PC-3 (cell line): Measurements from ENCODE around the gene SERPINA4. TPM values are rescaled to one million over a fixed set of nuclear protein-coding genes. Genes with fewer than 3 reads are reported as not detected.

Experiments
- ATAC-seq: fragments of 200-7000 bp; cut with Tn5 transposase; 2 replicates; pipeline ENCODE4 v1.9.1; 2020; ENCODE audit warnings: mild to moderate bottlenecking, moderate library complexity
- BruUV-seq: library from RNA; stranded (reverse); fragments of 400-500 nt; replicated peaks from 2 replicates; lab custom pipeline; 2021; lab: Mats Ljungman, UMichigan
- CTCF ChIA-PET: fragments of 300-600 bp; sonication (Branson Sonifier 250); formaldehyde crosslinking; loops from one replicate; lab custom pipeline; 2022; ENCODE audit warnings: antibody characterized with exemption; lab: Charles Lee
- POLR2A ChIA-PET: fragments of 300-600 bp; sonication (Branson Sonifier 250); formaldehyde crosslinking; loops from one replicate; lab custom pipeline; 2022; ENCODE audit warnings: antibody characterized with exemption; ENCODE audit not compliant: unreplicated experiment; lab: Charles Lee
- DNase-seq: peaks from one replicate; pipeline ENCODE4 v3.0.0-alpha.2; 2015
- H2AFZ ChIP-seq: fragments of 300-600 bp; sonication (generic); 2 replicates; pipeline ENCODE4 v1.6.0; 2016; ENCODE audit warnings: antibody characterized with exemption, low read length
- H3F3A ChIP-seq: fragments of 300-600 bp; sonication (generic); one replicate; pipeline ENCODE4 v1.6.0; 2017; ENCODE audit warnings: antibody characterized with exemption, low read length, control low read depth, mild to moderate bottlenecking; ENCODE audit not compliant: unreplicated experiment
- H3K27ac ChIP-seq: fragments of 300-600 bp; sonication (generic); 2 replicates; pipeline ENCODE4 v1.5.1; 2016; ENCODE audit warnings: mild to moderate bottlenecking, low read length
- H3K27me3 ChIP-seq: fragments of 300-600 bp; sonication (generic); 2 replicates; pipeline ENCODE4 v1.6.1; 2016; ENCODE audit warnings: low read length, mixed read lengths
- H3K36me3 ChIP-seq: fragments of 300-600 bp; sonication (generic); 2 replicates; pipeline ENCODE4 v1.6.1; 2016; ENCODE audit warnings: low read depth, mixed run types, low read length, mixed read lengths
- H3K4me1 ChIP-seq: fragments of 300-600 bp; sonication (generic); 2 replicates; pipeline ENCODE4 v1.5.1; 2016; ENCODE audit warnings: low read length; ENCODE audit not compliant: insufficient read depth
- H3K4me2 ChIP-seq: fragments of 300-600 bp; sonication (generic); 2 replicates; pipeline ENCODE4 v1.6.0; 2016; ENCODE audit warnings: low read length
- H3K4me3 ChIP-seq: fragments of 300-600 bp; sonication (generic); 2 replicates; pipeline ENCODE4 v1.5.1; 2016; ENCODE audit warnings: mild to moderate bottlenecking, low read length, mixed read lengths
- H3K79me2 ChIP-seq: fragments of 300-600 bp; sonication (generic); 2 replicates; pipeline ENCODE4 v1.6.1; 2017; ENCODE audit warnings: low read length, mixed read lengths
- H3K9ac ChIP-seq: fragments of 300-600 bp; sonication (generic); 2 replicates; pipeline ENCODE4 v1.6.0; 2016; ENCODE audit warnings: mild to moderate bottlenecking, low read length
- H3K9me2 ChIP-seq: fragments of 300-600 bp; sonication (generic); replicated peaks from 2 replicates; pipeline ENCODE4 v1.6.1; 2016; ENCODE audit warnings: mixed run types, low read length, mixed read lengths
- H3K9me3 ChIP-seq: fragments of 300-600 bp; sonication (generic); 2 replicates; pipeline ENCODE4 v1.6.1; 2016; ENCODE audit warnings: low read length, mixed read lengths
- H4K20me1 ChIP-seq: fragments of 300-600 bp; sonication (generic); 2 replicates; pipeline ENCODE4 v1.6.1; 2016; ENCODE audit warnings: low read length, mixed read lengths
- EZH2 ChIP-seq: fragments of 300-600 bp; sonication (generic); IDR thresholded peaks from one replicate; pipeline ENCODE4 v1.6.1; 2017; ENCODE audit warnings: antibody characterized with exemption, mild to moderate bottlenecking, low read length; ENCODE audit not compliant: unreplicated experiment
- EZH2phosphoT487 ChIP-seq: fragments of 300-600 bp; sonication (generic); IDR thresholded peaks from 2 replicates; pipeline ENCODE4 v1.6.1; 2018; ENCODE audit warnings: mild to moderate bottlenecking, antibody characterized with exemption, low read length, borderline replicate concordance
- intact Hi-C: fragments of 100-400 bp; cut with micrococcal nuclease; formaldehyde crosslinking; loops from 2 replicates; pipeline ENCODE4 v1.9.0; 2023
- total RNA-seq: library from RNA; depleted of rRNA; stranded (reverse); fragments of >200 nt; gene quantifications from 2 replicates; pipeline ENCODE4 v1.2.3, GENCODE V29; 2014
- TF ChIP-seq, protein P1 (sequence below): fragments of 300-600 bp; sonication (generic); conservative IDR thresholded peaks from 2 replicates; pipeline ENCODE4 v1.5.1; 2017; ENCODE audit warnings: antibody characterized with exemption, low read depth, mild to moderate bottlenecking, low read length

SERPINA4 gene
- total RNA-seq, 1 experiment from 2014 or later = not detected

DNA sequence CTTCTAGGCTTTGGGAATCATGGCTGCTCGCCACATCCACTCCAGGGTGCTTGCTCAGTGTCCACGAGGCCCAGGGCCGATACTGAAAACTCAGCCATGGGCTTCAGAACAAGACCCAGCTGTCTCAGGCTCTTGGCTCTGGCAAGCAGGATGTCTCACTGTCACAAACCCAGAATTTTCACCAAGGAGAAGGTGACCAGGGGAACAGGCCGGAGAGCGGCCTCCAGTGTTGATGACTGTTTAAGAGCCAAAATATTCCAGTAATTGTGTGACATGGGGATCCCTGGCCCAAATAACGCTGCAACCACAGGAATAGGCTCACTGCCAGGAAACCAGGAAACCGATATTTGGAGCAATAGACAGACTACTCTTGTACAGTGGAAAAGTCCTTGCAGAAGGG, 10.2 kb downstream of the SERPINA4 start:
- H3K4me3 ChIP-seq = no peak overlapping the region
- no peaks in the 10 kb centered on the region for H3K9me3 ChIP-seq
- H3K27ac ChIP-seq = no peak overlapping the region
- intact Hi-C loops = no loop called here
- no peaks in the 10 kb centered on the region for H3K27me3 ChIP-seq
- no peak for DNase-seq
- no peak for TF ChIP-seq EZH2phosphoT487
- H3K79me2 ChIP-seq = no peaks in the 10 kb centered on the region
- CTCF ChIA-PET = no interaction called here
- POLR2A ChIA-PET = no interaction called here
- no peaks in the 10 kb centered on the region for H3K36me3 ChIP-seq
- no peaks in the 10 kb centered on the region for H3F3A ChIP-seq
- H3K9me2 ChIP-seq = no peaks in the 10 kb centered on the region
- H3K4me2 ChIP-seq = no peak overlapping the region
- H3K9ac ChIP-seq = no peak overlapping the region
- H2AFZ ChIP-seq = no peak overlapping the region
- H3K4me1 ChIP-seq = no peaks in the 10 kb centered on the region
- no TSS peak for BruUV-seq
- no peak for ATAC-seq
- H4K20me1 ChIP-seq = no peaks in the 10 kb centered on the region

DNA sequence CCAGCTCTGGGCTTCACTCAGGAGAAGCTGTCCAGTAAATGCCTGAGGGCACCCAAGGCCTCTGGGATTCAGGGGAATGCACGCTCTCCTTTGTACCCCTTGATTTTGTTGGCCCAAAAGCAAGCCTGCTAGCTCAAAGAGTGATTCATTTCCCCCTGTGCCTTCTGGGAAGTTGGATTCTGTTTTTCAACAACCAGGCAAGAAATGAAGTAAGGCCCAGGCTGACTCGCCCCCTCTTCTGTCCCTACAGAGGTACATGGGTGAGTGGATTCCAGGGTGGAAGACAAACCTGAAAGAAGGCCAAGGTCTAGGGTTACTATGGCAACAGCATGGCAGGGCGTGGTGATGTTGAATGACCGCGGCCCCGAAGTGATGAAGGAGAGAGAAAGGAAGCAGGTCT, 10.7 kb downstream of the SERPINA4 start:
- Histone ChIP-seq H3K27me3 (no peaks in the 10 kb centered on the region), H3K4me2 (no peak overlapping the region), H3K9me2 (no peaks in the 10 kb centered on the region), H3K27ac (no peak overlapping the region), H3K9me3 (no peaks in the 10 kb centered on the region), H3K4me1 (no peaks in the 10 kb centered on the region), H4K20me1 (no peaks in the 10 kb centered on the region), H2AFZ (no peak overlapping the region), H3K4me3 (no peak overlapping the region), H3F3A (no peaks in the 10 kb centered on the region), H3K9ac (no peak overlapping the region), H3K79me2 (no peaks in the 10 kb centered on the region), H3K36me3 (no peaks in the 10 kb centered on the region)
- DNase-seq (no peak), ATAC-seq (no peak)
- BruUV-seq = no TSS peak
- ChIA-PET POLR2A (no interaction called here), CTCF (no interaction called here)
- intact Hi-C loops = no loop called here
- TF ChIP-seq EZH2phosphoT487 (no peak), EZH2 (no peak)
- TF ChIP-seq, protein P1, sequence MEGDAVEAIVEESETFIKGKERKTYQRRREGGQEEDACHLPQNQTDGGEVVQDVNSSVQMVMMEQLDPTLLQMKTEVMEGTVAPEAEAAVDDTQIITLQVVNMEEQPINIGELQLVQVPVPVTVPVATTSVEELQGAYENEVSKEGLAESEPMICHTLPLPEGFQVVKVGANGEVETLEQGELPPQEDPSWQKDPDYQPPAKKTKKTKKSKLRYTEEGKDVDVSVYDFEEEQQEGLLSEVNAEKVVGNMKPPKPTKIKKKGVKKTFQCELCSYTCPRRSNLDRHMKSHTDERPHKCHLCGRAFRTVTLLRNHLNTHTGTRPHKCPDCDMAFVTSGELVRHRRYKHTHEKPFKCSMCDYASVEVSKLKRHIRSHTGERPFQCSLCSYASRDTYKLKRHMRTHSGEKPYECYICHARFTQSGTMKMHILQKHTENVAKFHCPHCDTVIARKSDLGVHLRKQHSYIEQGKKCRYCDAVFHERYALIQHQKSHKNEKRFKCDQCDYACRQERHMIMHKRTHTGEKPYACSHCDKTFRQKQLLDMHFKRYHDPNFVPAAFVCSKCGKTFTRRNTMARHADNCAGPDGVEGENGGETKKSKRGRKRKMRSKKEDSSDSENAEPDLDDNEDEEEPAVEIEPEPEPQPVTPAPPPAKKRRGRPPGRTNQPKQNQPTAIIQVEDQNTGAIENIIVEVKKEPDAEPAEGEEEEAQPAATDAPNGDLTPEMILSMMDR = no peak

DNA sequence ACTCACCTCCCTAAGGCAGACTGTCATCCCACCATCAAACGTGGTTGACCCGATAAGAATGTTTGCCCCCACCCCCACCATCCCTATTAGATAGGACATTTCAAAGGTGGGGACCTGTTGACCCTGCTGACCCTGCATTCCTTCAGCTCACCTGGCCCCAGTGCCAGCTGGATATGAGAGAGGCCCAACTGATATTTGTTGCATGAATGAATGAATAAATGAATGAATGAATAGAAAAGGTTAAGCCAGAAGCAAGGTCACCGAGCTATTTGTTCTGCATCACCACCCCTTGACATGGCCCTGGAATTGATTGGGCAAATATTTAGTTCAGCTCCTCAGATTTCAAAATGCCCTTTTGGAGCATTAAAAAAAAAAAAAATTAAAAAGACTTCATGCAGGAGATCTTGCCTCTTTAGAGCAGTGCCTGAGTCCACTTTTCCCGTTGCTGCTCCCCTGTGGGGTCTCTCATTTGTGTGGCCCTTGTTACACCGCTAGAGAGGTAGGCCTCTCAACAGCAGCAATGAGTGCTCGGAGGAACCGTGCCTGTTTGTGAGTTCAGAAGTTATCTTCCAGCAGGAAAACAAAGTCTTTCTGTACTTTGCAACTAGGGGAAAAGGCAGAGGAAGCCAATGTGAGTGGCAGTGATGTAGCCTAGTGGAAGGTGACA, 11.5 kb downstream of the SERPINA4 start:
- no peaks in the 10 kb centered on the region for H3K4me1 ChIP-seq
- no TSS peak for BruUV-seq
- H3K4me3 ChIP-seq = no peak overlapping the region
- POLR2A ChIA-PET = no interaction called here
- no peaks in the 10 kb centered on the region for H3K36me3 ChIP-seq
- CTCF ChIA-PET = no interaction called here
- no peaks in the 10 kb centered on the region for H3K27me3 ChIP-seq
- TF ChIP-seq, protein P1 = no peak
- no peak for TF ChIP-seq EZH2
- no peak for TF ChIP-seq EZH2phosphoT487
- H3K4me2 ChIP-seq = no peak overlapping the region
- no peaks in the 10 kb centered on the region for H3K9me2 ChIP-seq
- H3K79me2 ChIP-seq = no peaks in the 10 kb centered on the region
- H4K20me1 ChIP-seq = no peaks in the 10 kb centered on the region
- H3K27ac ChIP-seq = no peak overlapping the region
- H3K9me3 ChIP-seq = no peaks in the 10 kb centered on the region
- DNase-seq = no peak
- H3F3A ChIP-seq = no peaks in the 10 kb centered on the region
- intact Hi-C loops = no loop called here
- no peak for ATAC-seq
- H3K9ac ChIP-seq = no peak overlapping the region
- H2AFZ ChIP-seq = no peak overlapping the region
